GM19395 (cell line): ENCODE measurements around the gene MEF2C.
A peak's percentile ranks its signal among the peaks of the same experiment; 100 is the strongest.
"Not testable (repeated sequence)": the region's sequence is repeated elsewhere in the genome, so short reads cannot be mapped to it uniquely, and the experiment has no call there.

Source experiments
- ATAC-seq: cut with Tn5 transposase; IDR thresholded peaks from one replicate; pipeline ENCODE4 v1.9.1; 2021; ENCODE audit warnings: mild to moderate bottlenecking, moderate library complexity; ENCODE audit not compliant: unreplicated experiment

Gene MEF2C

DNA sequence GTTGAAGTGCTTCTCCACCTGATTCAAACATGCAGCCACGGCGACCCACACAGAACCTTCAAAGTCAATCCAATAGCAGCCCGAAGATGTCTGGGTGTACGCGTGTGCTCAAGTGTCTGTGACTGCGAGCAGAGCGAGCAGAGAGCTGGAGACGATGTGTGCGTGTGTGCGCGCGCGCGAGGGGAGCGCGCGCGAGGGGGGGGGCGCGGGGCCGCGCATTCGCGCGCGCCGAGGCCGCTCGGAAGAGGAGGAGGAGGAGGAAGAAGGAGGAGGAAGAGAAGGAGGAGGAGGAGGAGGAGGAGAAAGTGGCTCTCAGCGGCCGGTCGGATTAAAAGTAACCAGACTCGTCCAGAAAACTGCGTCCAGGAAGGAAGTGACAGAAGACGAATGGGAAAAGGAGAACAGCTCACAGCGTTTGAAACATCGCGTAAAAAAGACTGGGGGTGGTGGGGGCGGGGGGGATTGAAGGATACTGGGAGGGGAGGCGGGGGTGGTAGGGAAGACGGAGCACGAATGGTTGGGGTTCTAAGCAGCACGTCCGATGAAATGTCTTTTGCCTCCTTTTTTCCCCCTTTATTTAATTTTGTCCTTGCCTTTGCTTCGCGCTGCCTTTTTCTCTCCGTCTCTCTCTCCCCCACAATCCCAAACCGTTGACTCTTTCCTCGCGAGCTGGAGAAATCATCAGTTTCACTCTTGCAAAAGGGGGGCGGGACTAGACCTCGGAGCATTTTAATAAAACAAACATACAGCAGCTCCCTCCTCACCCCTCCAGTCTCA, at the start of gene MEF2C:
Gene MEF2C (minus strand): TSS at position 126 of the 777 bp plus-strand sequence. CDS start 59,396 bp downstream, outside the sequence.
- ATAC-seq: peak; percentile 35

DNA sequence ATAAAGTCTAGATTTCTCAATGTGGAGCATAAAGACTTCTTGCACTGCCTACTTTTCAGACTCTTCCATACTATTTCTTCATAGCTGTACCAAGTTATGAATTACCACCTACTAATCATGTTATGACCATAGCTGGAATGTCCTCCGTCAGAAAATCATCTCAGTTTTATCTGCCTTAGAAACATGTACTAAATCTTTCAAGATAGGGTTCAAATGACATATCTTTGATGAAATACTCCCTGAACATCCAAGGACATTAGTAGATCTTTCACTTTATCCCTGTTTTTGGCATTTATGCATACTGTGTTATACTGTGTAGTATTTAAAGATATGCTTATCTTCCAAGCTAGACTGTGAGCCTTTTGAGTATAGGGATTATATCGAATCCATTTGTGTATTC, 49.6 kb upstream of the MEF2C start:
- no peak for ATAC-seq

DNA sequence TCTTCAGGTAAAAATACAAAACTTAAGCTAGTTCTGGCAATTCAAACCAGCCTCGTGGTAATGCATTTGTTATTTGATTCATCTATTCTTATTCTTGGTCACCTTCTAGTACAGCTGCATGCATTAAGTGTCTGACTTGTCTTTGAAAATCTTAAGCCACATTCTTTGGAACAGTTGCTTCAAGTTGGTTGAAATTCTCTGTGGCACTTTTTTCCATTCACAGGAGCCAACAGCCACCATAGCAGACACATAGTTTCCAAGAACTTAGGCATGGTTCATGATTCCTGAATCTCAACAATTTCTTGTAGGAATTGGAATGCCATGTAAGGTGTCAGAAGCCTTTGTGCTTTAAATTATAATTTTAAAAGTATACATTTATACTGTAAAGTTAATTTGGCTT, 47.4 kb upstream of the MEF2C start:
- no peak for ATAC-seq

GRCh38 chr5:88929385-88929784, 46.4 kb upstream of the MEF2C start:
- no peak for ATAC-seq

DNA sequence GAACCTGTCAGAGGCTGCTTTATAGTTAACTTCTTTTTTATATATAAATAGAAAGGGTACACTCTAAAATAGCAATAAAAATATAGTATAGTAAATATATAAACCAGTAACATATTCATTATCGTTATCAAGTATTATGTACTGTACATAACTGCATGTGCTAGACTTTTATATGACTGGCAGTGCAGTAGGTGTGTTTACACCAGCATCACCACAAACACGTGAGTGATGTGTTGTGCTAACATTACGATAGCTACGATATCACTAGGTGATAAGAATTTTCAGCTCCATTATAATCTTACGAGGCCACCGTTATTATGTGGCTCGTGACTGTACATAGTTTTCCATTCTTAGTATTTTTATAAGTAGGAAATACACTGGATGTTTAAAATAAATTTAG, 43.8 kb upstream of the MEF2C start:
- no peak for ATAC-seq

- ATAC-seq: no peak
Observed at GRCh38 chr5:88925692-88926490, 42.9 kb upstream of the MEF2C start.

- ATAC-seq: no peak
Observed at GRCh38 chr5:88924330-88924657, 41.3 kb upstream of the MEF2C start.

DNA sequence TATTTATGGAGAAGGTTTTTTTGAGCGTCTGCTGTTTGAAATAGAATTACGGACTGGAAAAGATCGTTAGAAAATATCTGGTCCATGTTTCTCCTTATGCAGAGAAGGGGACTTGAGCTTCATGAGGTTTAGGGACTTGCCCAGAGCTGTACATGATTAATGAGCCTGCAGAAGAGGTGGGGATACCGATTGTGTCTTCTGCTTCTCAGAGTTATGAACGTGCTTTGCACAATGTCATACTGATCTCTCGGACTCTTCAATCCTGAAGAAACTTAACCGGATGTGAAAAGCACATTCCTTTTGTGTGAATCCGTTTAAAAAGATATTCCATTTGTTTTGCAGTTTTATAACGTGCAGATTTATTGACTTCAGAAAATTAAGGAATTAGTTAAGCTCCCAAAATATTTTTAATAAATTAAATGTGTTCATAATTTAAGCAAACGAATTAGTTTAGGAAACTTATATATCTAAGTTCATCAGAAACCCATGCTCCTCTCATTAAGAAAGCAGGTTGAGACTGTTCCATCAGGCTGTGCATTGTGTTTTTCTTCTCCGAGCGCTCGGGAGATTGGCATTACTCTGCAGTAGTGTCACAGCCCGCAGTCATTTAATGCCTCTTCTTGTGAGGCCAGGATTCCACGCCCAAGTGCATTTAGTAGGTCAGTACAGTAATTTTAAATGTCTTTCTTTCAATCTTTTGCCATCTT, 40.8 kb upstream of the MEF2C start:
- no peak for ATAC-seq

GRCh38 chr5:88912743-88913142, 29.8 kb upstream of the MEF2C start:
- ATAC-seq: not testable (repeated sequence)

GRCh38 chr5:88911059-88911572, 28.1 kb upstream of the MEF2C start:
- not testable (repeated sequence) for ATAC-seq

GRCh38 chr5:88904478-88904877, 21.5 kb upstream of the MEF2C start:
- ATAC-seq: not testable (repeated sequence)

DNA sequence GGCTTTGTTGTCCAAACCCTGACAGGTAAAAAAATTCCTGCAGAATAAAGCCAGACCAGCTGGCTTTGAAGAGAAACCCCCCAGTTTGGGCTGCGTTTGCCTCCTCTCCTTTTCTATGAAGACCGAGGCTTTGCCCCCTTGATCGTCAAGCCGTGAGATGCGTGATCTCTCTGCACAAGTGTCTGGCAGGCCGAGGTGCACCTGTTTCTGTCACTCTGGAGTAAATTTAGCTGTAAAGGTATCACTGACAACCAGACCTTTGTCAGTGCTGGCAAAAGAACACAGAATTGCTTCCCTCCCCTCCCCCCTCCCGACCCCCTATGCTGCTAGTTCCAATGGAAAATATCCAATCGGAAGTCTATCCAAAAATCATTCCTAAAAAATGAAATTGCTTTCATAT, 21.0 kb upstream of the MEF2C start:
- ATAC-seq: not testable (repeated sequence)

DNA sequence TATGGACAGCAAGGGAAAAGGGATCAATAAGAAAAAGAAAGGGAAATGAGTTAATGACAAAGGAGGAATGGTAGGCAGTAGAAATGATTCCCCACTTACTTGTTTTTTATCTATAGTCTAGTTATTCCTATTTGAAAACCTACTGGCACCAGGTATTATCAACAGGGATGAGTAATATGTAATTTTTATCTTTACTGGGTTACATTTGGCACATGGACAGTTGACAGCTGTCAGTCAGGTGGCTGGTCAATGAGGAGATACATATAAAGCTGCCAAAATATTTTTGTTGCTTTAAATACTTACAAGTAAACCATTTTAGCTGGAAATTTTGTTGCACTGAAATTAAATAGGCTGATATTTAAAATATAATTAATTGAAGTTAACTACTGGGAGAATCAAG, 18.1 kb upstream of the MEF2C start:
- ATAC-seq: not testable (repeated sequence)

GRCh38 chr5:88899096-88899737, 16.2 kb upstream of the MEF2C start:
- no peak for ATAC-seq

DNA sequence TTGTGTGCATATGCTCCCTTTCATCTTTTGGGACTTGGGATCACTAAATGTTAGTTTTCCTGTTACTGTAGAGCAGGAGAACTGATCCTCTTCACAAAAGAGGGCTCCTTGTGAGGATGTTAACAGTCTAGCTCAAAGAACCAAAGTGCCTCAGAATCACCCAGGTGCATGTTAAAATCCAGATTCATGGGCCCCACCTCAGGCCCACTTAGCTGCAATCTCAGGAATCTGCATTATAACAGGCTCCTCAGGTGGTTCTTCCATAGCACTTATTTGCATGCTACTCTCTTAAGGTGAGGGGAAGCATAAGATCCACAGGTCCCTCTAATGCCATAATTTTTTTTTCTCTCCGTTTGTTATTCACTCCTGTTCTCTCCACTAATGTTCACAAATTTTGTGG, 14.8 kb upstream of the MEF2C start:
- ATAC-seq: no peak

GRCh38 chr5:88895681-88896501, 12.9 kb upstream of the MEF2C start:
- no peak for ATAC-seq

- ATAC-seq: no peak
Observed at GRCh38 chr5:88892669-88893068, 9.7 kb upstream of the MEF2C start.

GRCh38 chr5:88890070-88890781, 7.2 kb upstream of the MEF2C start:
- ATAC-seq: no peak
